Tibial artery (tissue), 4 donors: ENCODE data around the gene WNT9A.
"Not testable (repeated sequence)": the region's sequence is repeated elsewhere in the genome, so short reads cannot be mapped to it uniquely, and the experiment has no call there.

Experiments
- DNase-seq, 2 donors: peaks; one replicate each; pipeline ENCODE4 v3.0.0-alpha.2; 2019
- H3K27ac ChIP-seq, 2 donors: fragments of 200-600 bp; sonication (generic) in 1 of 2; 1 replicate in 1 of 2; 2 replicates in 1 of 2; pipeline ENCODE4 v1.5.1; 2018 to 2019; ENCODE audit warnings: mild to moderate bottlenecking in 1 of 2
- H3K27me3 ChIP-seq, 2 donors: fragments of 200-600 bp; sonication (generic) in 1 of 2; one replicate each; pipeline versions ENCODE4 v1.5.1 to v1.6.0; 2016 to 2019
- H3K36me3 ChIP-seq, 3 donors: fragments of 200-600 bp; sonication (generic) in 2 of 3; one replicate each; pipeline ENCODE4 v1.5.1; 2016 to 2019; ENCODE audit warnings: mild to moderate bottlenecking in 2 of 3
- H3K4me1 ChIP-seq, 4 donors: fragments of 200-600 bp; sonication (generic) in 2 of 4; 1 replicate in 3 of 4; 2 replicates in 1 of 4; pipeline ENCODE4 v1.5.1; 2016 to 2019
- H3K4me3 ChIP-seq, 2 donors: fragments of 200-600 bp; sonication (generic) in 1 of 2; 1 replicate in 1 of 2; 2 replicates in 1 of 2; pipeline ENCODE4 v1.5.1; 2018 to 2019; ENCODE audit warnings: mild to moderate bottlenecking in 2 of 2
- H3K9me3 ChIP-seq, 3 donors: fragments of 200-600 bp; sonication (generic) in 1 of 3; one replicate each; pipeline ENCODE4 v1.5.1; 2016 to 2019
- intact Hi-C: fragments of 100-400 bp; cut with DNase I; formaldehyde crosslinking; loops from one replicate; pipeline ENCODE4 v1.15.0; 2023; ENCODE audit warnings: low total_unique reads
- TF ChIP-seq, protein P1 (sequence below), 2 experiments: fragments of 200-600 bp in 1 of 2; fragments of 450-650 bp in 1 of 2; IDR thresholded peaks; one replicate each; pipeline ENCODE4 v1.5.1; 2017 to 2019; ENCODE audit warnings: antibody characterized with exemption in 2 of 2, mild to moderate bottlenecking in 1 of 2, moderate library complexity in 1 of 2

WNT9A gene

GRCh38 chr1:227911376-227911775 is 36.4 kb downstream of the WNT9A start:
- no peaks in the 10 kb centered on the region for H3K4me1 ChIP-seq
- no peaks in the 10 kb centered on the region for H3K36me3 ChIP-seq
- TF ChIP-seq, protein P1, sequence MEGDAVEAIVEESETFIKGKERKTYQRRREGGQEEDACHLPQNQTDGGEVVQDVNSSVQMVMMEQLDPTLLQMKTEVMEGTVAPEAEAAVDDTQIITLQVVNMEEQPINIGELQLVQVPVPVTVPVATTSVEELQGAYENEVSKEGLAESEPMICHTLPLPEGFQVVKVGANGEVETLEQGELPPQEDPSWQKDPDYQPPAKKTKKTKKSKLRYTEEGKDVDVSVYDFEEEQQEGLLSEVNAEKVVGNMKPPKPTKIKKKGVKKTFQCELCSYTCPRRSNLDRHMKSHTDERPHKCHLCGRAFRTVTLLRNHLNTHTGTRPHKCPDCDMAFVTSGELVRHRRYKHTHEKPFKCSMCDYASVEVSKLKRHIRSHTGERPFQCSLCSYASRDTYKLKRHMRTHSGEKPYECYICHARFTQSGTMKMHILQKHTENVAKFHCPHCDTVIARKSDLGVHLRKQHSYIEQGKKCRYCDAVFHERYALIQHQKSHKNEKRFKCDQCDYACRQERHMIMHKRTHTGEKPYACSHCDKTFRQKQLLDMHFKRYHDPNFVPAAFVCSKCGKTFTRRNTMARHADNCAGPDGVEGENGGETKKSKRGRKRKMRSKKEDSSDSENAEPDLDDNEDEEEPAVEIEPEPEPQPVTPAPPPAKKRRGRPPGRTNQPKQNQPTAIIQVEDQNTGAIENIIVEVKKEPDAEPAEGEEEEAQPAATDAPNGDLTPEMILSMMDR (IDR thresholded peaks at IDR 0.05), result no peak
- intact Hi-C loops, result no loop called here
- H3K27me3 ChIP-seq, result peaks cover 0 to 32% of the 10 kb centered on the region in 2 donors
- no peak overlapping the region for H3K27ac ChIP-seq
- no peaks in the 10 kb centered on the region for H3K9me3 ChIP-seq
- DNase-seq, result no peak
- H3K4me3 ChIP-seq, result no peak overlapping the region

- Histone ChIP-seq H3K36me3 (no peaks in the 10 kb centered on the region), H3K27ac (no peak overlapping the region), H3K27me3 (peaks cover 0 to 27% of the 10 kb centered on the region in 2 donors), H3K4me1 (no peaks in the 10 kb centered on the region), H3K9me3 (no peaks in the 10 kb centered on the region), H3K4me3 (no peak overlapping the region)
- intact Hi-C loops, result no loop called here
- no peak for DNase-seq
- TF ChIP-seq, protein P1 (IDR thresholded peaks at IDR 0.05), result no peak
Observed at GRCh38 chr1:227910511-227911153, 37.1 kb downstream of the WNT9A start.

DNA sequence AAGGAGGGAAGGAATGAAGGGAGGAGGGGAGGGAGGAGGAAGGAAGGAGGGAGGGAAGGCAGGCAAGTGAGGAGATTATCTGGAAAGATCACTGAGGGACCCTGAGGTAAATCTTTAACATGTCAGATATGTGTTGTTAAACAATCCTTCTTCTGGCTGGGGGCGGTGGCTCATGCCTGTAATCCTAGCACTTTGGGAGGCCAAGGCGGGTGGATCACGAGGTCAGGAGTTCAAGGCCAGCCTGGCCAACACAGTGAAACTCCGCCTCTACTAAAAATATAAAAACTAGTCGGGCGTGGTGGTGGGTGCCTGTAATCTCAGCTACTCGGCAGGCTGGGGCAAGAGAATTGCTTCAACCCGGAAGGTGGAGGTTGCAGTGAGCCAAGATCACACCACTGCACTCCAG is 37.8 kb downstream of the WNT9A start:
- peaks cover 0 to 20% of the 10 kb centered on the region in 2 donors for H3K27me3 ChIP-seq
- H3K4me1 ChIP-seq, H3K36me3 ChIP-seq, H3K27ac ChIP-seq, intact Hi-C loops, DNase-seq, H3K4me3 ChIP-seq, H3K9me3 ChIP-seq: not testable (repeated sequence)

DNA sequence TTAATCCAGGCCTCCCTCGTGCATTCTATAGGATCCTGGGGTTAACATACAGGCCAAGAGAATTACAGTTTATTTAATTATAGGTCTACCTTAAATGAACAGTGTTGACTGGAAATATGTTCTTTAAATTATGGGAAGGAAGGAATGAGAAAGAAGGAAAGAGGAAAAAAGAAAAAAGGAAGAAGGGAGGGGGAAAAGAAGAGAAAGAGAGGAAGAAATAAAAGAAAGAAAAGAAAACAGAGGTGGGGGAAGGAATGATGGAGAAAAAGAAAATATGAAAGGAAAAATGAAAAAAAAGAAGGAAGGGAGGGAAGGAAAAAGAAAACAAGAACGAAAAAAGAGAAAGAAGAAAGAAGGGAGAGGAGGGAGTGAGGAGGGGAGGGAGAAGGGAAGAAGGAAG is 38.5 kb downstream of the WNT9A start:
- no peak overlapping the region for H3K27ac ChIP-seq
- intact Hi-C loops, result no loop called here
- H3K36me3 ChIP-seq, result no peaks in the 10 kb centered on the region
- H3K9me3 ChIP-seq, result no peaks in the 10 kb centered on the region
- no peaks in the 10 kb centered on the region for H3K4me1 ChIP-seq
- DNase-seq, result no peak
- H3K27me3 ChIP-seq, result peaks cover 0 to 14% of the 10 kb centered on the region in 2 donors
- no peak overlapping the region for H3K4me3 ChIP-seq
- TF ChIP-seq, protein P1 (IDR thresholded peaks at IDR 0.05), result no peak

GRCh38 chr1:227908359-227908758 is 39.4 kb downstream of the WNT9A start:
- TF ChIP-seq, protein P1 (IDR thresholded peaks at IDR 0.05), result no peak
- no peak for DNase-seq

GRCh38 chr1:227907439-227908015 is 40.2 kb downstream of the WNT9A start:
- H3K27ac ChIP-seq, result no peak overlapping the region
- no peaks in the 10 kb centered on the region for H3K36me3 ChIP-seq
- H3K4me3 ChIP-seq, result no peak overlapping the region
- H3K4me1 ChIP-seq, result no peaks in the 10 kb centered on the region
- no peak for DNase-seq
- no peaks in the 10 kb centered on the region for H3K9me3 ChIP-seq
- H3K27me3 ChIP-seq, result peaks cover 0 to 14% of the 10 kb centered on the region in 2 donors
- TF ChIP-seq, protein P1 (IDR thresholded peaks at IDR 0.05), result no peak
- intact Hi-C loops, result no loop called here

More at GRCh38 chr1:227908359-227908758, 39.4 kb downstream of the WNT9A start:
- intact Hi-C loops, result no loop called here
- Histone ChIP-seq H3K27me3 (peaks cover 0 to 15% of the 10 kb centered on the region in 2 donors), H3K9me3 (no peaks in the 10 kb centered on the region), H3K36me3 (no peaks in the 10 kb centered on the region), H3K27ac (no peak overlapping the region), H3K4me3 (no peak overlapping the region), H3K4me1 (no peaks in the 10 kb centered on the region)
